ENCODE measurements around the gene MPIG6B. TPM values are rescaled to one million over a fixed set of nuclear protein-coding genes. Genes with fewer than 3 reads are reported as not detected.

Gene MPIG6B
- polyA plus RNA-seq, 1 donor (not counting 4 experiments of a cell fraction or from before 2014, with no cell fraction given), result 0.10 TPM

- Histone ChIP-seq H3K9ac (ENCODE audit: control insufficient read depth, extremely low read depth, insufficient read depth, low read length) (no peak overlapping the region), H3K9me1 (ENCODE audit: control insufficient read depth, extremely low read depth, insufficient read depth, low read length) (peaks cover 5% of the 10 kb centered on the region), H3K27me3 (ENCODE audit: control insufficient read depth, extremely low read depth, insufficient read depth, low read length) (no peaks in the 10 kb centered on the region), H2AFZ (ENCODE audit: control insufficient read depth, low read length) (peak overlapping the region; percentile 60), H3K4me3 (ENCODE audit: control insufficient read depth in 2 of 3, extremely low read depth in 1 of 3, insufficient read depth in 2 of 3, low read depth in 1 of 3, low read length in 3 of 3) (peak overlapping the region in 1 of 3 experiments; percentile 15), H3K4me2 (ENCODE audit: control insufficient read depth, extremely low read depth, insufficient read depth, low read depth, low read length) (peak overlapping the region; percentile 77), H3K4me1 (ENCODE audit: control insufficient read depth, extremely low read depth, insufficient read depth, low read length) (peaks cover 32% of the 10 kb centered on the region), H4K20me1 (ENCODE audit: control insufficient read depth, extremely low read depth, insufficient read depth, low read length) (no peaks in the 10 kb centered on the region), H3K79me2 (ENCODE audit: control insufficient read depth, insufficient read depth, low read length) (no peaks in the 10 kb centered on the region), H3K27ac (ENCODE audit: control insufficient read depth, insufficient read depth, low read length) (peak overlapping the region; percentile 41), H3K36me3 (ENCODE audit: control insufficient read depth in 2 of 2, extremely low read depth in 1 of 2, insufficient read depth in 2 of 2, low read length in 2 of 2) (peaks cover 0 to 4% of the 10 kb centered on the region in 2 experiments), H3K9me3 (ENCODE audit: control insufficient read depth, low read depth, low read length) (no peaks in the 10 kb centered on the region)
- dilution Hi-C loops (cut with MboI; ENCODE audit: extremely low pct_ligation_motif_present, low sequenced_read_pairs), result no loop called here
- no peak for DNase-seq (ENCODE audit: low read depth, low spot score)
- no peak for FAIRE-seq
- TF ChIP-seq CTCF (optimal IDR thresholded peaks at IDR 0.05 in 1 of 3, IDR thresholded peaks at IDR 0.05 in 1 of 3, conservative IDR thresholded peaks at IDR 0.05 in 1 of 3; ENCODE audit: extremely low read depth in 1 of 3, insufficient read depth in 2 of 3, low read length in 3 of 3) (peak; percentile 34 to 67 (median 47)), EZH2 (IDR thresholded peaks at IDR 0.05; ENCODE audit: low read length) (no peak)
Measured at GRCh38 chr6:31717499-31718222, 5.5 kb upstream of the MPIG6B start.

GRCh38 chr6:31718265-31718664 is 4.9 kb upstream of the MPIG6B start:
- TF ChIP-seq CTCF (optimal IDR thresholded peaks at IDR 0.05 in 1 of 3, IDR thresholded peaks at IDR 0.05 in 1 of 3, conservative IDR thresholded peaks at IDR 0.05 in 1 of 3; ENCODE audit: extremely low read depth in 1 of 3, insufficient read depth in 2 of 3, low read length in 3 of 3) (no peak), EZH2 (IDR thresholded peaks at IDR 0.05; ENCODE audit: low read length) (no peak)
- H3K27ac ChIP-seq (ENCODE audit: control insufficient read depth, insufficient read depth, low read length), result peak overlapping the region; percentile 66
- DNase-seq (ENCODE audit: low read depth, low spot score) (no peak), FAIRE-seq (peak; percentile 84)
- H4K20me1 ChIP-seq (ENCODE audit: control insufficient read depth, extremely low read depth, insufficient read depth, low read length), result no peaks in the 10 kb centered on the region
- H3K4me1 ChIP-seq (ENCODE audit: control insufficient read depth, extremely low read depth, insufficient read depth, low read length), result peaks cover 31% of the 10 kb centered on the region
- no peaks in the 10 kb centered on the region for H3K27me3 ChIP-seq (ENCODE audit: control insufficient read depth, extremely low read depth, insufficient read depth, low read length)
- H3K4me2 ChIP-seq (ENCODE audit: control insufficient read depth, extremely low read depth, insufficient read depth, low read depth, low read length), result peak overlapping the region; percentile 77
- H3K36me3 ChIP-seq (ENCODE audit: control insufficient read depth in 2 of 2, extremely low read depth in 1 of 2, insufficient read depth in 2 of 2, low read length in 2 of 2), result peaks cover 0 to 4% of the 10 kb centered on the region in 2 experiments
- H2AFZ ChIP-seq (ENCODE audit: control insufficient read depth, low read length), result no peak overlapping the region
- H3K9me1 ChIP-seq (ENCODE audit: control insufficient read depth, extremely low read depth, insufficient read depth, low read length), result peaks cover 5% of the 10 kb centered on the region
- H3K4me3 ChIP-seq (ENCODE audit: control insufficient read depth in 2 of 3, extremely low read depth in 1 of 3, insufficient read depth in 2 of 3, low read depth in 1 of 3, low read length in 3 of 3), result peak overlapping the region in 1 of 3 experiments; percentile 49
- no peaks in the 10 kb centered on the region for H3K79me2 ChIP-seq (ENCODE audit: control insufficient read depth, insufficient read depth, low read length)
- no peak overlapping the region for H3K9ac ChIP-seq (ENCODE audit: control insufficient read depth, extremely low read depth, insufficient read depth, low read length)
- dilution Hi-C loops (cut with MboI; ENCODE audit: extremely low pct_ligation_motif_present, low sequenced_read_pairs), result no loop called here
- H3K9me3 ChIP-seq (ENCODE audit: control insufficient read depth, low read depth, low read length), result no peaks in the 10 kb centered on the region

All from keratinocyte (primary cell).